HEK293T (cell line): ENCODE results near the gene HIVEP3.

Source experiments
- CTCF ChIA-PET: fragments of 350-600 bp; formaldehyde crosslinking; extraction: SDS; loops from one replicate; lab custom pipeline; 2021; ENCODE audit warnings: antibody characterized with exemption, inconsistent platforms; lab: Yijun Ruan, JAX
- POLR2A ChIA-PET: fragments of 350-600 bp; formaldehyde crosslinking; extraction: SDS; loops from one replicate; lab custom pipeline; 2020; ENCODE audit warnings: antibody characterized with exemption, inconsistent platforms; lab: Yijun Ruan, JAX
- DNase-seq: peaks from one replicate; pipeline ENCODE4 v3.0.0; 2012; ENCODE audit warnings: mixed read lengths; ENCODE audit errors: extremely low spot score
- ARNT ChIP-seq: fragments of 450-650 bp; IDR thresholded peaks from 2 replicates; pipeline ENCODE4 v1.6.1; 2017; ENCODE audit warnings: mild to moderate bottlenecking
- BHLHE40 ChIP-seq: fragments of 450-650 bp; IDR thresholded peaks from 2 replicates; pipeline ENCODE4 v1.6.1; 2016; ENCODE audit warnings: mild to moderate bottlenecking, moderate library complexity, borderline replicate concordance
- CTBP1 ChIP-seq: fragments of 450-650 bp; IDR thresholded peaks from 2 replicates; pipeline ENCODE4 v1.6.1; 2016; ENCODE audit warnings: borderline replicate concordance
- ELF4 ChIP-seq: fragments of 450-650 bp; IDR thresholded peaks from 2 replicates; pipeline ENCODE4 v1.6.1; 2017; ENCODE audit warnings: antibody characterized with exemption
- FOXA1 ChIP-seq: fragments of 450-650 bp; IDR thresholded peaks from 2 replicates; pipeline ENCODE4 v1.6.1; 2016; ENCODE audit warnings: mild to moderate bottlenecking
- FOXK2 ChIP-seq: fragments of 450-650 bp; IDR thresholded peaks from 2 replicates; pipeline ENCODE4 v1.6.1; 2016; ENCODE audit warnings: mild to moderate bottlenecking
- FOXM1 ChIP-seq: fragments of 450-650 bp; IDR thresholded peaks from 2 replicates; pipeline ENCODE4 v1.6.1; 2017; ENCODE audit warnings: mild to moderate bottlenecking, borderline replicate concordance
- HDGF ChIP-seq: fragments of 450-650 bp; IDR thresholded peaks from 2 replicates; pipeline ENCODE4 v1.6.1; 2017; ENCODE audit warnings: antibody characterized with exemption, borderline replicate concordance
- L3MBTL2 ChIP-seq: fragments of 450-650 bp; conservative IDR thresholded peaks from 2 replicates; pipeline ENCODE4 v1.6.1; 2016; ENCODE audit warnings: mild to moderate bottlenecking
- LEF1 ChIP-seq: fragments of 450-650 bp; IDR thresholded peaks from 2 replicates; pipeline ENCODE4 v1.6.1; 2017; ENCODE audit warnings: mild to moderate bottlenecking, borderline replicate concordance
- NFRKB ChIP-seq: fragments of 450-650 bp; IDR thresholded peaks from 2 replicates; pipeline ENCODE4 v1.6.1; 2016; ENCODE audit warnings: mild to moderate bottlenecking, moderate library complexity
- SP1 ChIP-seq: fragments of 450-650 bp; IDR thresholded peaks from 2 replicates; pipeline ENCODE4 v1.6.1; 2017
- SUZ12 ChIP-seq: fragments of 450-650 bp; IDR thresholded peaks from 2 replicates; pipeline ENCODE4 v1.6.1; 2016; ENCODE audit warnings: mild to moderate bottlenecking
- TARDBP ChIP-seq: fragments of 450-650 bp; IDR thresholded peaks from 2 replicates; pipeline ENCODE4 v1.6.1; 2016
- ZNF384 ChIP-seq: fragments of 450-650 bp; IDR thresholded peaks from 2 replicates; pipeline ENCODE4 v1.6.1; 2016
- TF ChIP-seq, protein P1 (sequence below): fragments of 450-650 bp; IDR thresholded peaks from 2 replicates; pipeline ENCODE4 v1.6.1; 2016

The HIVEP3 gene

DNA sequence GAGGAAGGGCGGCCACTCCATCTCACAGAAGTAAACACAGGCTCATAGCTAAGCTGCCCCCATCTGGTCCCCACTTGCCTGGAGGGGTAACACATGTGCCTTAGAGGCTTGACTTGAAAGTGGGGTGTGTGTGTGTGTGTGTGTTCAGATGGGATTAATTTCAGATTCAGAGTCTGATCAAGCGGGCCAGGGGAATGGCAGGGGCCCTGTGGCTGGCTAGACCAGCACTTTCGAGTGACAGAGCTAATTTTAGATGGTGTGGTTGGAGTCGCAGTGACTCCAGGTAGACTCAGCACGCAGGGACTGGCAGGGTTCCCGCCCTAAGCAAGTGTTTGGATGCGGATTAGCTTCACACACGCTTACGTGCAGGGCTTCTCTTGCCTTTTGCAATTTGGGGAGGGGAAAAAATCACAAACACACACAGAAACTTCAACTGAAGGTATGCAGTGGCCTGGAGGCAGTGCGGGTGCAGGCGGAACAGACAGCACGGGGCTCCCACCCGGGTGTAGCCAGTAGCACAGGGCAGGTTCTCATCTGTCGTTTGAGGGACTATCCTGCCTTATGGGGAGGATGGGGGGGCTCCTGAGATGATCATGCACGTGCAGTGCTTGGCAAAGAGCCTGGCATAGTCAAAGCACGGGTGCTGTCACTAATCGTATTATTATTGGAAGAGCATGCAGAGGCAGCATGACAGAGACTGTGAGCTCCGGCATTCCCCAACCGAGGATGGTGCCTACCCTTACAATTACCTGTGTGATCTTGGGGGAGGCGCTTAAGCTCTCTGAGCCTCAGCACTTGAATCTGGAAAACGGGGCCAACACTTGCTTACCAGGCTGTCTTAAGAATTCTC, 435.5 kb downstream of the HIVEP3 start:
- DNase-seq, result no peak
- no peak for TF ChIP-seq FOXA1
- no peak for TF ChIP-seq BHLHE40
- TF ChIP-seq ARNT, result no peak
- no peak for TF ChIP-seq SUZ12
- TF ChIP-seq L3MBTL2, result no peak
- TF ChIP-seq ELF4, result no peak
- ChIA-PET CTCF (interaction anchor here (2.4 kb wide), 1 partner anchor 9 kb away, joined by 10 read pairs; no protein-coding TSS in a partner anchor), POLR2A (interaction anchor here (1.2 kb wide), 1 partner anchor 13 kb away, joined by 3 read pairs; no protein-coding TSS in a partner anchor)

DNA sequence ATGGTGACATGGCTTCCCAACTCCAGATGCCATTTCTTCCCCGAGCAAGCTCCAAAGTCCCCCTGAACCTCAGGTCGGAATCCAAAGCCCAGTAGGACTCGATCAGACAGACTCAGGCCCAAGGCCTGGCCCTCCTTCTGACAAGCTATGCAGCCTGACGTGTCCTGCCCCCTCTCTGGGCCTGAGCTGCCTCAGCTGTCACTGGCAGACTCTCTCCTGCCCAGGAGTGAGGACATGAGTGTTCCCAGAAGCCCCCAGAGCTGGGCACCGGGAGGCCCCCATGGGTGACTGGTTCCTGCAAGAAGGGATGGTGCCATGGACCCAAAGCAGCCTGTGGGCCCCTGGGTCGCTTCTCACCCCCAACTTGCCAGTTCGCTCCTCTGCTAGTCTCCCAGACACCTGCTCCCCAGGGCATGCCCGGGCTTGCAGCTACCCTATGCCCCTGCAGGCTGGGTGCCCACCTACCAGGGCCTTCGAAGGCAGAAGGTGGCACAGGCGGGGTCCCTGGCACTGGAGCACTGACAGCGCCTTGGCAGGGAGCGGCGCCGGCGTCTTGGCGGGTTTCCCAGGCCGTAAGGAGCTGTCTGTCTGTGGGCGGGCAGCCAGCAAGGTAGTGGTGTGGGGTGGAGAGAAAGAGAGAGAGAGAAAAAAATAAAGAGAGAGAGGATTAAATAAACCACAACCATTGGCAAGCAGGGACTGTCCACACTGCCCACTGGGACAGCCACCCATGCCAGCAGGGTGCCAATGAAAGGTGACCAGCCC, 436.5 kb downstream of the HIVEP3 start:
- POLR2A ChIA-PET, result no interaction called here
- CTCF ChIA-PET, result interaction anchor here (2.4 kb wide), 1 partner anchor 10 kb away, joined by 10 read pairs; no protein-coding TSS in a partner anchor
- DNase-seq, result no peak
- TF ChIP-seq LEF1, result no peak
- TF ChIP-seq, protein P1, sequence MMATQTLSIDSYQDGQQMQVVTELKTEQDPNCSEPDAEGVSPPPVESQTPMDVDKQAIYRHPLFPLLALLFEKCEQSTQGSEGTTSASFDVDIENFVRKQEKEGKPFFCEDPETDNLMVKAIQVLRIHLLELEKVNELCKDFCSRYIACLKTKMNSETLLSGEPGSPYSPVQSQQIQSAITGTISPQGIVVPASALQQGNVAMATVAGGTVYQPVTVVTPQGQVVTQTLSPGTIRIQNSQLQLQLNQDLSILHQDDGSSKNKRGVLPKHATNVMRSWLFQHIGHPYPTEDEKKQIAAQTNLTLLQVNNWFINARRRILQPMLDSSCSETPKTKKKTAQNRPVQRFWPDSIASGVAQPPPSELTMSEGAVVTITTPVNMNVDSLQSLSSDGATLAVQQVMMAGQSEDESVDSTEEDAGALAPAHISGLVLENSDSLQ, result no peak
- no peak for TF ChIP-seq L3MBTL2
- no peak for TF ChIP-seq HDGF
- TF ChIP-seq SP1, result no peak
- TF ChIP-seq NFRKB, result no peak
- TF ChIP-seq ELF4, result no peak
- no peak for TF ChIP-seq ZNF384
- no peak for TF ChIP-seq TARDBP
- no peak for TF ChIP-seq BHLHE40
- no peak for TF ChIP-seq FOXM1
- TF ChIP-seq CTBP1, result no peak
- no peak for TF ChIP-seq FOXA1
- TF ChIP-seq ARNT, result no peak
- no peak for TF ChIP-seq SUZ12
- TF ChIP-seq FOXK2, result no peak

DNA sequence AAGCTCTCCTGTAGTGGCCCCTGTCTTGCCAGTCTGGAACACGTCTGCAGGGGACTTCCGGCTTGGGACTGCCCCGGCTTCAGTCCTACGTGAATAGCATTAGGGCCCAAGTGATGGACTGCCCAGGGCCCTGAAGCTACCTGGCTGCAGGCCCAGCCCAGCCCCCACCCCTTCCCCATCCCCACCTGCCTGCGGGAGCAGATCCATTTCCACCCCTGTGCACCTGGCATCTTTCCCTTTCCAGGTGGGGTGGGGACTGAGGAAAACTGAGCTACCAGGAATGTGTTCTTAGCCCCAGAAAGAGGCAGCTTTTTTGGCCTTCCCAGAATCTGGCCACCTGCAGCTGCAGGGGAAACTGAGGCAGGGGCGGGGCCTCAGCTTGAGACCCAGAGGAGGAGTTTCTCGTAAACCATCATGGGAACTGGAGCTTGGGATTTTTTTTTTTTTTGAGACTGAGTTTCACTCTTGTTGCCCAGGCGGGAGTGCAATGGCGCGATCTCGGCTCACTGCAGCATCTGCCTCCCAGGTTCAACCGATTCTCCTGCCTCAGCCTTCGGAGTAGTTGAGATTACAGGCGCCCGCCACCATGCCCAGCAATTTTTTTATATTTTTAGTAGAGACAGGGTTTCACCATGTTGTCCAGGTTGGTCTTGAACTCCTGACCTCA, 437.5 kb downstream of the HIVEP3 start:
- CTCF ChIA-PET, result no interaction called here
- no peak for TF ChIP-seq ZNF384
- no peak for TF ChIP-seq SUZ12
- TF ChIP-seq FOXA1, result no peak
- TF ChIP-seq NFRKB, result no peak
- no peak for TF ChIP-seq BHLHE40
- TF ChIP-seq L3MBTL2, result no peak
- no peak for TF ChIP-seq SP1
- TF ChIP-seq ELF4, result no peak
- TF ChIP-seq, protein P1, result no peak
- TF ChIP-seq FOXM1, result no peak
- TF ChIP-seq CTBP1, result no peak
- TF ChIP-seq HDGF, result no peak
- TF ChIP-seq ARNT, result no peak
- TF ChIP-seq TARDBP, result no peak
- no peak for TF ChIP-seq FOXK2
- TF ChIP-seq LEF1, result no peak
- DNase-seq, result no peak
- POLR2A ChIA-PET, result no interaction called here

DNA sequence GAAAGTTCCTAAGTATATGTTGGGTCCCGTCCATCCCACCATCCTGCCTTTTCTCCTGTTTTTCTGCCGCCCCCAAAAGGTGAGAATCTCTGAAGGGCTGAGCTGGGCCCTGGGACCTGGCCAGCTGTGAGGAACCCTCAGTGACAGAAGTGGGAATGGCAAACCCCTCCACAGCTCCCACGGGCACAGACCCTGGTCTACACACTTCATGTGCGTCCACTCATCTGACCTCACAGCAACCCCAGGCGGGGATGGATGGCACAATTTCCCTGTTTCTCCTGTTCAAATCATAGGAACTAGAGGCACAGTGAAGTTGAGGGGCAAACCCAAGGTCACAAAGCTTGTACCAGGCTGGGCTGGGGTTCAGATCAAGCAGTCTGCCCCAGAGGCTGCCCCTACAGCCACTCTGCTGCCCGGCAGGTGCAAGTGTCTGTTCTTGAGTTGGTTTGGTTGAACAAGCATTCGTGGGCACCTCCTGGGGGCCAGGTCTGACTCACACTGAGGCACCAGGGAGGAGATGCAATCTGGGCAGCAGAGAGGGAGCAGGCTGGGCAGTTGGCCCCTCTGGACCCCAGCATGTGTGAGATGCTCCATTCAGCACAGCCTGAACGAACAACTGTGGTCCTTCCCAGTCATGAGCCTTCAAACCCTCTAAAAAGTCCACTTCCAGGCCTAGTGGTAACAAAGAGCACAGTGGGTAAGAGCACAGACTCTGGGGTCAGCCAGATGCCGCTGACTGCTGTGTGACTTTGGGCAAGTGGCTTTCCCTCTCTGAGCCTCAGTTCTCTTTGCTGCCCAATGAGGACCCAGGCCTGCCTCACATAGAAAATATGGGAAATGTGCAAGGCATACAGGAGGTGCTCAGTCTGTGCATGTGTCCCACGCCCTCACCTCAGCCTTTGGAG, 438.3 kb downstream of the HIVEP3 start:
- POLR2A ChIA-PET, result no interaction called here
- no peak for TF ChIP-seq SUZ12

DNA sequence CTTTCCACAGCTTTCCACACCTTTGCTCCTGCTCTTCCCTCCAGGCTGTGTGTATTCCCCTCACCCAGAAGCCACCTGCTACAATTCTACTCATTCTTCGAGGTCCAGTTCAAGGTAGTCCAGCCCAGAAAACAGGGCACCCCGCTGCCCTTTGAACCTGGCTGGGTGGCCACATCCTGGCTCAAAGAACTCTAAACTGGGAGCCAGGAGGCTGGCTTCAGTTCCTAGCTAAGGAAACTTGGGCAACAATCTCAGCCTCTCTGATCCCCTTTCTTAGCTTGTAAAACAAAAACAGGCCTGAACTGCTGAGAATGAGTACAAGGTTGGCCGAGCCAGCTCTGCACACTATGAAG, 438.9 kb downstream of the HIVEP3 start:
- TF ChIP-seq LEF1 (no peak), SUZ12 (no peak), L3MBTL2 (no peak), ELF4 (no peak), FOXK2 (no peak), ARNT (no peak), BHLHE40 (no peak), FOXM1 (no peak), HDGF (no peak), SP1 (no peak), TARDBP (no peak)
- TF ChIP-seq, protein P1, result no peak
- DNase-seq, result no peak
- POLR2A ChIA-PET, result no interaction called here

More for the DNA sequence above, 438.3 kb downstream of the HIVEP3 start:
- CTCF ChIA-PET, result interaction anchor here (0.6 kb wide), 1 partner anchor 14 kb away, joined by 3 read pairs; no protein-coding TSS in a partner anchor
- DNase-seq, result no peak

More for the DNA sequence above, 438.9 kb downstream of the HIVEP3 start:
- CTCF ChIA-PET, result interaction anchor here (0.6 kb wide), 1 partner anchor 15 kb away, joined by 3 read pairs; no protein-coding TSS in a partner anchor
